Testis (tissue), 3 donors: Measurements from ENCODE around the gene KCND3. TPM values are rescaled to one million over a fixed set of nuclear protein-coding genes. Genes with fewer than 3 reads are reported as not detected.

Experiments used
- DNase-seq: peaks from one replicate; pipeline ENCODE4 v3.0.0-alpha.2; 2019
- H3K27ac ChIP-seq, 2 donors: fragments of 200-600 bp; sonication (generic); one replicate each; pipeline ENCODE4 v1.5.1; 2019
- H3K27me3 ChIP-seq: fragments of 200-600 bp; sonication (generic); one replicate; pipeline ENCODE4 v1.5.1; 2019
- H3K36me3 ChIP-seq: fragments of 200-600 bp; sonication (generic); one replicate; pipeline ENCODE4 v1.5.1; 2017; ENCODE audit warnings: low read depth; ENCODE audit errors: missing control alignments
- H3K4me1 ChIP-seq: fragments of 200-600 bp; sonication (generic); one replicate; pipeline ENCODE4 v1.5.1; 2019
- H3K4me3 ChIP-seq, 2 donors: fragments of 200-600 bp; sonication (generic); one replicate each; pipeline ENCODE4 v1.5.1; 2017 to 2019
- H3K9me3 ChIP-seq: fragments of 200-600 bp; sonication (generic); one replicate; pipeline ENCODE4 v1.5.1; 2017
- CTCF ChIP-seq, 3 experiments: fragments of 450-650 bp in 2 of 3; fragments of 200-600 bp in 1 of 3; sonication (generic) in 1 of 3; IDR thresholded peaks; one replicate each; pipeline ENCODE4 v1.5.1; 2016 to 2019; ENCODE audit warnings: antibody characterized with exemption in 3 of 3, mild to moderate bottlenecking in 2 of 3, moderate library complexity in 1 of 3
- POLR2A ChIP-seq: fragments of 450-650 bp; IDR thresholded peaks from one replicate; pipeline ENCODE4 v1.6.1; 2017; ENCODE audit warnings: antibody characterized with exemption, mild to moderate bottlenecking, moderate library complexity
- WGBS, 2 donors: methylation state at CpG; one replicate each; pipeline ENCODE4 v1.1.5; 2018; 5-methylcytosine and 5-hydroxymethylcytosine counted together
- intact Hi-C: fragments of 100-400 bp; cut with DNase I; formaldehyde crosslinking; loops from one replicate; pipeline ENCODE4 v1.15.1; 2023; ENCODE audit warnings: low total_unique reads
- polyA plus RNA-seq: library from polyadenylated mRNA; stranded (reverse); fragments of 350-450 nt; fragmentation: Illumina TruSeq; extraction: RNeasy Lipid Tissue Mini Kit (QIAGEN cat#74804); gene quantifications from one replicate; pipeline ENCODE4 v1.2.3, GENCODE V29; 2014; ENCODE audit warnings: low read depth, low replicate concordance; ENCODE audit not compliant: insufficient read depth
- total RNA-seq, 2 donors: library from RNA; depleted of rRNA; stranded (reverse); fragments of >200 nt; gene quantifications; one replicate each; pipeline ENCODE4 v1.2.3, GENCODE V29; 2016

Gene KCND3
- total and polyA plus RNA-seq, 3 donors from 2014 or later = 5.5 to 6.6 (median 6.0) TPM

- H3K4me3 ChIP-seq = no peak overlapping the region
- TF ChIP-seq POLR2A = no peak
- no peak for TF ChIP-seq CTCF (IDR thresholded peaks at IDR 0.05)
- no peaks in the 10 kb centered on the region for H3K27me3 ChIP-seq
- no peaks in the 10 kb centered on the region for H3K4me1 ChIP-seq
- no peak overlapping the region for H3K27ac ChIP-seq
- H3K9me3 ChIP-seq = no peaks in the 10 kb centered on the region
- intact Hi-C loops = no loop called here
- WGBS, 2 donors = 94 to 100% methylated on average over 1 to 2 of the region's 2 CpGs
- no peaks in the 10 kb centered on the region for H3K36me3 ChIP-seq
- DNase-seq = no peak
Observed at GRCh38 chr1:111779546-111779945, 209.9 kb downstream of the KCND3 start.

- no peak overlapping the region for H3K27ac ChIP-seq
- intact Hi-C loops = no loop called here
- no peak for DNase-seq
- no peaks in the 10 kb centered on the region for H3K4me1 ChIP-seq
- no peaks in the 10 kb centered on the region for H3K36me3 ChIP-seq
- no peaks in the 10 kb centered on the region for H3K27me3 ChIP-seq
- H3K9me3 ChIP-seq = no peaks in the 10 kb centered on the region
- WGBS, 2 donors = 82 to 85% methylated on average over 2 of the region's 2 CpGs
- H3K4me3 ChIP-seq = no peak overlapping the region
- TF ChIP-seq CTCF (IDR thresholded peaks at IDR 0.05) = no peak
- TF ChIP-seq POLR2A = no peak
Observed at GRCh38 chr1:111778541-111779051, 210.9 kb downstream of the KCND3 start.

GRCh38 chr1:111778066-111778465, 211.4 kb downstream of the KCND3 start:
- TF ChIP-seq CTCF (IDR thresholded peaks at IDR 0.05) (no peak), POLR2A (no peak)
- no peaks in the 10 kb centered on the region for H3K27me3 ChIP-seq
- no peaks in the 10 kb centered on the region for H3K9me3 ChIP-seq
- intact Hi-C loops = no loop called here
- 89 to 91% methylated on average over 6 of the region's 6 CpGs for WGBS, 2 donors
- DNase-seq = no peak
- no peak overlapping the region for H3K4me3 ChIP-seq
- no peaks in the 10 kb centered on the region for H3K36me3 ChIP-seq
- H3K27ac ChIP-seq = no peak overlapping the region
- no peaks in the 10 kb centered on the region for H3K4me1 ChIP-seq

- WGBS, 2 donors = 70 to 96% methylated on average over 1 of the region's 1 CpG
- Histone ChIP-seq H3K9me3 (no peaks in the 10 kb centered on the region), H3K4me3 (no peak overlapping the region), H3K27ac (no peak overlapping the region), H3K4me1 (no peaks in the 10 kb centered on the region), H3K36me3 (no peaks in the 10 kb centered on the region), H3K27me3 (no peaks in the 10 kb centered on the region)
- no peak for DNase-seq
- intact Hi-C loops = no loop called here
- TF ChIP-seq CTCF (IDR thresholded peaks at IDR 0.05) (no peak), POLR2A (no peak)
Observed at GRCh38 chr1:111777301-111777700, 212.2 kb downstream of the KCND3 start.

GRCh38 chr1:111776861-111777260, 212.6 kb downstream of the KCND3 start:
- DNase-seq = no peak
- Histone ChIP-seq H3K9me3 (no peaks in the 10 kb centered on the region), H3K36me3 (no peaks in the 10 kb centered on the region), H3K4me1 (no peaks in the 10 kb centered on the region), H3K27me3 (no peaks in the 10 kb centered on the region), H3K27ac (no peak overlapping the region), H3K4me3 (no peak overlapping the region)
- no peak for TF ChIP-seq POLR2A
- intact Hi-C loops = no loop called here
- 92 to 97% methylated on average over 8 of the region's 8 CpGs for WGBS, 2 donors
